ENCODE results near the gene BPNT1. TPM values are rescaled to one million over a fixed set of nuclear protein-coding genes. Genes with fewer than 3 reads are reported as not detected.

Gene BPNT1
- total and polyA plus RNA-seq, 2 donors (not counting 1 experiment from before 2014, with no cell fraction given), result 18.3 to 24.4 TPM

- ChIA-PET CTCF (no interaction called here), POLR2A (no interaction called here)
- no peaks in the 10 kb centered on the region for H3K27me3 Mint-ChIP-seq
- H3K4me3 ChIP-seq (ENCODE audit: control extremely low read depth in 1 of 5, extremely low read depth in 1 of 5, insufficient read depth in 1 of 5, low read depth in 2 of 5, low read length in 4 of 5), result no peak overlapping the region
- no peak overlapping the region for H3K4me3 Mint-ChIP-seq
- peaks cover 30% of the 10 kb centered on the region for H3K79me2 ChIP-seq (ENCODE audit: control insufficient read depth, insufficient read depth, low read length)
- no peaks in the 10 kb centered on the region for H4K20me1 ChIP-seq (ENCODE audit: control insufficient read depth, insufficient read depth, low read length, poor library complexity, severe bottlenecking)
- no peaks in the 10 kb centered on the region for H3K9me3 ChIP-seq (ENCODE audit: control extremely low read depth in 1 of 3, control insufficient read depth in 2 of 3, insufficient read depth in 1 of 3, low read length in 2 of 3)
- H3K9me3 Mint-ChIP-seq (ENCODE audit: insufficient read depth), result no peaks in the 10 kb centered on the region
- TF ChIP-seq, protein P1, sequence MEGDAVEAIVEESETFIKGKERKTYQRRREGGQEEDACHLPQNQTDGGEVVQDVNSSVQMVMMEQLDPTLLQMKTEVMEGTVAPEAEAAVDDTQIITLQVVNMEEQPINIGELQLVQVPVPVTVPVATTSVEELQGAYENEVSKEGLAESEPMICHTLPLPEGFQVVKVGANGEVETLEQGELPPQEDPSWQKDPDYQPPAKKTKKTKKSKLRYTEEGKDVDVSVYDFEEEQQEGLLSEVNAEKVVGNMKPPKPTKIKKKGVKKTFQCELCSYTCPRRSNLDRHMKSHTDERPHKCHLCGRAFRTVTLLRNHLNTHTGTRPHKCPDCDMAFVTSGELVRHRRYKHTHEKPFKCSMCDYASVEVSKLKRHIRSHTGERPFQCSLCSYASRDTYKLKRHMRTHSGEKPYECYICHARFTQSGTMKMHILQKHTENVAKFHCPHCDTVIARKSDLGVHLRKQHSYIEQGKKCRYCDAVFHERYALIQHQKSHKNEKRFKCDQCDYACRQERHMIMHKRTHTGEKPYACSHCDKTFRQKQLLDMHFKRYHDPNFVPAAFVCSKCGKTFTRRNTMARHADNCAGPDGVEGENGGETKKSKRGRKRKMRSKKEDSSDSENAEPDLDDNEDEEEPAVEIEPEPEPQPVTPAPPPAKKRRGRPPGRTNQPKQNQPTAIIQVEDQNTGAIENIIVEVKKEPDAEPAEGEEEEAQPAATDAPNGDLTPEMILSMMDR (IDR thresholded peaks at IDR 0.05), result no peak
- intact Hi-C loops (cut with micrococcal nuclease), result no loop called here
- H3K4me1 ChIP-seq (ENCODE audit: control insufficient read depth in 2 of 2, insufficient read depth in 2 of 2, low read length in 2 of 2), result no peaks in the 10 kb centered on the region
- H3K9ac ChIP-seq (ENCODE audit: low read length), result no peak overlapping the region
- H3K4me2 ChIP-seq (replicated peaks; ENCODE audit: low read depth, low read length, poor library complexity, severe bottlenecking), result no peak overlapping the region
- peaks cover 2 to 20% of the 10 kb centered on the region in 2 experiments for H3K36me3 ChIP-seq (replicated peaks in 1 of 2; ENCODE audit: control extremely low read depth in 1 of 2, control insufficient read depth in 1 of 2, extremely low read depth in 1 of 2, insufficient read depth in 2 of 2, low read length in 1 of 2)
- no peaks in the 10 kb centered on the region for H3K4me1 Mint-ChIP-seq
- H2AFZ ChIP-seq (ENCODE audit: insufficient read depth, low read depth, low read length, poor library complexity, severe bottlenecking), result no peak overlapping the region
- no peaks in the 10 kb centered on the region for H3K27me3 ChIP-seq (replicated peaks in 1 of 4; ENCODE audit: control extremely low read depth in 1 of 4, control insufficient read depth in 3 of 4, insufficient read depth in 4 of 4, low read length in 3 of 4)
- no peak overlapping the region for H3K27ac ChIP-seq (ENCODE audit: low read length in 2 of 2)
- no peak overlapping the region for H3K27ac Mint-ChIP-seq
- WGBS (ENCODE audit: insufficient coverage), result 100% methylated on average over 2 of the region's 3 CpGs
- DNase-seq (no peak), ATAC-seq (ENCODE audit: low read depth) (no peak)
These were observed 11.7 kb downstream of the BPNT1 start for GRCh38 chr1:220077887-220078286.

DNA sequence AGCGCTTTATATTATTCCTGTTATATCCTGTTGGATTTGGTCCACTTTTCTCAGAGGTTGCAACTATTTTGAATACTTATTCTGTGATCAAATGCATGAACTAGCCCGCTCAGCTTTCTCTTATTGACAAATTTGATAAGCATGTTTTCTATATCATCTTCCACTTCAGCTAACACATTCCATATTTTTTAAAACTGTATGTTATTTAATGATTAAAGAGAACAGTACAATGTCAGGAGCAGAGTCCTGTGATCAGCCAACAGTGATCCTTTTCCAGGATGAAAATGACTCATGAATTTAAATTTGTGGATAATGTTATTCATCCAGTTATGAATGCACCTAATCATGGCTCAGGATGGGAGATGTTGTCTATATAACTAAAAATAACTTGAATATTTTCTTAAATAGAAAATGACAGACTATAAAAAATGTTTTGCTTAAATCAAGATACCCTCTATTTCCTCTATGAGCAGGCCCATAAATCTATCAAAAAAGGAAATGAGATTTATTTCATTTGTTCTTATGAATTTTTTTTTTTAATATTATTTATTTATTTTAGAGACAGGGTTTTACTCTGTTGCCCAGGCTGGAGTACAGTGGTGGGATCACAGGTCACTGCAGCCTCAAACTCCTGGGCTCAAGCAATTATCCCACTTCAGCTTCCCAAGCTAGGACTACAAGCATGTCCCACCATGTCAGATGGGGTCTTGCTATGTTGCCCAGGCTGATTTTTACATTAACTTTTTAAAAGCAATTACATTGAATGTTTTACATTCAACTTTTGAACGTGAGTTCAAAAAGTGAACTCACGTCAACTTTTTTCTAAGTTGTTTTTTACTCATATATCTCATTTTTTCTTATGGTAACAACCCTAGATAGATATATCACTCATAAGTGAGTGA, 12.5 kb downstream of the BPNT1 start:
- POLR2A ChIA-PET, result no interaction called here
- no peak overlapping the region for H3K4me3 ChIP-seq (ENCODE audit: control extremely low read depth in 1 of 5, extremely low read depth in 1 of 5, insufficient read depth in 1 of 5, low read depth in 2 of 5, low read length in 4 of 5)
- H2AFZ ChIP-seq (ENCODE audit: insufficient read depth, low read depth, low read length, poor library complexity, severe bottlenecking), result no peak overlapping the region
- no peaks in the 10 kb centered on the region for H3K4me1 ChIP-seq (ENCODE audit: control insufficient read depth in 2 of 2, insufficient read depth in 2 of 2, low read length in 2 of 2)
- CTCF ChIA-PET, result no interaction called here
- Mint-ChIP-seq H3K4me1 (no peaks in the 10 kb centered on the region), H3K9me3 (ENCODE audit: insufficient read depth) (no peaks in the 10 kb centered on the region), H3K27ac (no peak overlapping the region), H3K4me3 (no peak overlapping the region), H3K27me3 (no peaks in the 10 kb centered on the region)
- H3K27ac ChIP-seq (ENCODE audit: low read length in 2 of 2), result no peak overlapping the region
- H3K9ac ChIP-seq (ENCODE audit: low read length), result no peak overlapping the region
- H3K9me3 ChIP-seq (ENCODE audit: control extremely low read depth in 1 of 3, control insufficient read depth in 2 of 3, insufficient read depth in 1 of 3, low read length in 2 of 3), result no peaks in the 10 kb centered on the region
- intact Hi-C loops (cut with micrococcal nuclease), result no loop called here
- peaks cover 23% of the 10 kb centered on the region for H3K79me2 ChIP-seq (ENCODE audit: control insufficient read depth, insufficient read depth, low read length)
- WGBS (ENCODE audit: insufficient coverage), result no CpG with 5 or more reads among the region's 4 CpGs
- H3K36me3 ChIP-seq (replicated peaks in 1 of 2; ENCODE audit: control extremely low read depth in 1 of 2, control insufficient read depth in 1 of 2, extremely low read depth in 1 of 2, insufficient read depth in 2 of 2, low read length in 1 of 2), result peaks cover 3 to 27% of the 10 kb centered on the region in 2 experiments
- ATAC-seq (ENCODE audit: low read depth) (no peak), DNase-seq (no peak)
- no peak overlapping the region for H3K4me2 ChIP-seq (replicated peaks; ENCODE audit: low read depth, low read length, poor library complexity, severe bottlenecking)
- TF ChIP-seq EZH2 (IDR thresholded peaks at IDR 0.05; ENCODE audit: borderline replicate concordance, insufficient read depth, low read depth, low read length, poor library complexity, severe bottlenecking), result no peak
- TF ChIP-seq, protein P1 (IDR thresholded peaks at IDR 0.05), result no peak
- no peaks in the 10 kb centered on the region for H3K27me3 ChIP-seq (replicated peaks in 1 of 4; ENCODE audit: control extremely low read depth in 1 of 4, control insufficient read depth in 3 of 4, insufficient read depth in 4 of 4, low read length in 3 of 4)
- no peaks in the 10 kb centered on the region for H4K20me1 ChIP-seq (ENCODE audit: control insufficient read depth, insufficient read depth, low read length, poor library complexity, severe bottlenecking)
